Right forelimb (tissue), 1 donor: Measurements from ENCODE around the gene LSM2.
"Not testable (repeated sequence)": the region's sequence is repeated elsewhere in the genome, so short reads cannot be mapped to it uniquely, and the experiment has no call there.

ENCODE experiments used
- DNase-seq: peaks from one replicate; pipeline ENCODE4 v3.0.0-alpha.2; 2018

The LSM2 gene

DNA sequence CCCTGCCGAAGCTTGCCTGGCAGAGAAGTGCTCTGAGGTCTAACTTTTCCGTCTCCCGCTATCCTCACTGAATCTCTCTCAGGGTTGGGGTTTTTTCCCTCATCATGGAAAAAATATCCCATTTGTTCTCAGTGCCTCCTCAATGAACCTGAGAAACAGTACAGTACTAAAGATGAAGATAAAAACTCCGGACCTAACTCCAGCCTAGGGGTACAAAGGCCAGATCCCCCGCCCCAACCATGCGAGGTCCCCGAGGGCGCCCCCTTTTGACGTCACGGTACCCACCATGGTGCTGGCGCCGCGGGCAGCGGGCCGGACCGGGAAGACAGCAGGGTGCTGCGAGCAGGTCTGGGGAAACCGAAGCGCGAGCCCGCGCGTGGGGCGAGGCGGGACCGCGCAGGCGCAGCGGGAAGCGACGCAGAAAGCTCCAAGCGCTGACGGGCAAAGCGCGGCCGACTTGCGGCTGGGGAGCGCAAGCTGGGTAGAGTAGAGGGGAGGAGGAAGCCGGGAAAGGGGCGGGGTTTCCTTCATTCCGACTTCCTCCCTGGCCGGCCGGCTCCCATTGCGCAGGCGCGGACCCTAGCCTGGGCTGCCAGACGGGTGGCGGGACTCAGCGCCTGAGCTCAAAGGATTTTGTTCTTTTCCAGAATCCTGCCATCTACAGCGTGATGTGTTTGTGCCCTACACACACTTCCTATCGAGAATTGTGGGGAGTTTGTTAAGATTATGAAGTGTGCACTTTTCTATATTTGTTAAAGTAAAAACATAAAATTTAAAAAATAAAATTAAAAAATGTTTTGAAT, at the start of gene LSM2:
LSM2 (minus strand) TSS at position 497 of the 803 bp plus-strand sequence; CDS start at position 288, 209 bp downstream.
- peak; percentile 97 for DNase-seq

DNA sequence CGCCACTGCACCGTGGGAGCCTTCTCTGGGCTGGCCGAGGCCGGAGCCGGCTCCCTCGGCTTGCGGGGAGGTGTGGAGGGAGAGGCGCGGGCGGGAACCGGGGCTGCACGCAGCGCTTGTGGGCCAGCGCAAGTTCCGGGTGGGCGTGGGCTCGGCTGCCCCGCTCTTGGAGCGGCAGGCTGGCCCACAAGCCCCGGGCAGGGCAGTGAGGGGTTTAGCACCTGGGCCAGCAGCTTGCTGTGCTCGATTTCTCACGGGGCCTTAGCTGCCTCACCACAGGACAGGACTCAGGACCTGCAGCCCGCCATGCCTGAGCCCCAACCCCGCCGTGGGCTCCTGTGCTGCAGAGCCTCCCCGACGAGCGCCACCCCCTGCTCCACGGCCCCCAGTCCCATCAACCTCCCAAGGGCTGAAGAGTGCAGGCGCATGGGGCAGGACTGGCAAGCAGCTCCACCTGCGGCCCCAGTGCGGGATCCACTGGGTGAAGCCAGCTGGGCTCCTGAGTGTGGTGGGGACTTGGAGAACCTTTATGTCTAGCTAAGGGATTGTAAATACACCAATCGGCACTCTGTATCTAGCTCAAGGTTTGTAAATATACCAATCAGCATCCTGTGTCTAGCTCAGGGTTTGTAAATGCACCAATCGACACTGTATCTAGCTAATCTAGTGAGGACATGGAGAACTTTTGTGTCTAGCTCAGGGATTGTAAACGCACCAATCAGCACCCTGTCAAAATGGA, 45.4 kb upstream of the LSM2 start:
- DNase-seq = not testable (repeated sequence)

DNA sequence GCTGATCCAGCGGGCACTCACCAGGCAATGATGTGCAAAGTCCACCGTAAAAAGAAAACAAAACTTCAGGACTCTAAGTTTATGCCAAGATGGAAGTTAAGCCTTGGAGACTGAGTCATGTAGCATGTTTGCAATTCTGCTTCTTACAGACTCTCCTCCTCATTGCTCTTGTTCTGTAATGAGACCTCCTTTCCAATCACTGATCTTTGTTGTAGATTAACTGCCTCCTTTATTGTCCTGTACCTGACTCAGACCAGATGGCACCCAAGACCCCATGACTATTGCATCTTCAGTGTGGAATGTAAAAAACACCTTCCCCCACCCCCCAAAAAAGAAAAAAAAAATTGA, 44.7 kb upstream of the LSM2 start:
- no peak for DNase-seq

DNA sequence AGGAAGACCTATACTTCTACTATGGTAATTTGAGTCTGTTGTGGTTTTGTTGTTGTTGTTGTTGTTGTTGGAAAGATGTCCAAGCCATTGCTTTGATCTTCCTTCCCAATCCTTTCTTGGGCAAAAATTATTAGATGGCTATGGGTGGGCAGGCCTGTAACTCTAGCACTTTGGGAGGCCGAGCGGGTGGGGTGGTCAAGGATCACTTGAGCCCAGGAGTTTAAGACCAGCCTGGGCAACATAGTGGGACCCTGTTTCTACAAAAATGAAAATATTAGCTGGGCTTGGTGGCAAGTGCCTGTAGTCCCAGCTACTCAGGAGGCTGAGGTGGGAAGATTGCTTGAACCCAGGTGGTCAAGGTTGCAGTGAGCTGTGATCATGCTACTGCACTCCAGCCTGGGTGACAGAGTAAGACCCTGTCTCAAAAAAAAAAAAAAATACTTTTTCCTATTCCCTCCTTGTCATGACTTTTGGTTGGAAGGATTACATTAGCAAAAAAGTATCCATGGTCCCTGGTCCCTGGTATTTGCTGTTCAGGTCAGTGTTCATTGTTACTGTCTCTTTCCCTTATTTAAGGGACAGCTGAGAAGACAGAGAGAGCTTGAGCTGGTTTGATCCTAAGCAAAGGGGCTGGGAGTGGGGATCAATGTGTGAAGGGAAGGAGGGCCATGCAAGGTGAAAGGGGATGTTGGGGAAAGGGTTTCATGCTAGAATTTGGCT, 44.2 kb upstream of the LSM2 start:
- DNase-seq = no peak

DNA sequence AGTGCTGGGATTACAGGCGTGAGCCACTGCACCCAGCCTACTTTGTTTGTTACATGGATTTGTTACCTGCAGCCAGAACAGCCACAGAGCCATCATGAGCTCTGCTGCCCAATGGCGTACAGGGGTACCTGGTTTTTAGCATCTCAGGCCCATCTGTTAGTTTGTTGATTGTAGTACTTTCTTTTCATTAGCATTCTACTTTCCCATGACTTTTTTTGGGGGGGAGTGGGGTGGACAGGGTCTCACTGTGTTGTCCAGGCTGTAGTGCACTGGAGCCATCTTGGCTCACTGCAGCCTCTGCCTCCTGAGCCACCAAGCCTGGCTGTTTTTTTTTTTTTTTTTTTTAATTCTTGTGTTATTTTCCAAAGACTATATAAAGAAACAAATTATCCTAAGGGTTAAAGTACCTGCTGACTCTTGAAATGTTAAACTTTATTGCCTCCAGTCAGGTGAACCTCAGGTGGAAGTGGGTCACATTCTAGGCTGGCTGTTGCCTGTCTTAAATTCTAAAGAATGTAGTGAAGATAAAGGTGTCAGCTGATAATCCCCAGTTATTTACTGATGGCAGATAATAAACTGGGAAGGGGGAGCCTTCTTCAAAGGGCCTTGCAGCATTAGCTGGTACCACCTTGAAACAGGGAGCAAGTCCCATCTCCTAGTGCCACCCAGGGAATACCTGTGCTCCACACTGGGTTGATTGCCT, 40.7 kb upstream of the LSM2 start:
- DNase-seq = no peak

DNA sequence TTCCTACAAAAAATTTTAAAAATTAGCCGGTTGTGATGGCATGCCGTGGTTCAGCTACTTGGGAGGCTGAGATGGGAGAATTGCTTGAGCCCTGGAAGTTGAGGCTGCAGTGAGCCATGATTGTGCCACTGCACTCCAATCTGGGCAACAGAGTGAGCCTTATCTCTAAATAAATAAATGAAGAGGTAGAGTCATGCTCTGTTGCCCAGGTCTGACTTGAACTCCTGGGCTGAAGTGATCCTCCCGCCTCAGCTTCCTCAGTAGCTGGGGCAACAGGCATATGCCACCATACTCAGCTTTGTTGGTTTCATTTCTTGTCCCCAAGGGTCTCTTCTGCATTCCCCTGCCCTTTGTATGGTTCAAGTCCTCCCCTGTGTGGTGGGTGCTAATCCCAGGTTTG, 37.7 kb upstream of the LSM2 start:
- DNase-seq = no peak

DNA sequence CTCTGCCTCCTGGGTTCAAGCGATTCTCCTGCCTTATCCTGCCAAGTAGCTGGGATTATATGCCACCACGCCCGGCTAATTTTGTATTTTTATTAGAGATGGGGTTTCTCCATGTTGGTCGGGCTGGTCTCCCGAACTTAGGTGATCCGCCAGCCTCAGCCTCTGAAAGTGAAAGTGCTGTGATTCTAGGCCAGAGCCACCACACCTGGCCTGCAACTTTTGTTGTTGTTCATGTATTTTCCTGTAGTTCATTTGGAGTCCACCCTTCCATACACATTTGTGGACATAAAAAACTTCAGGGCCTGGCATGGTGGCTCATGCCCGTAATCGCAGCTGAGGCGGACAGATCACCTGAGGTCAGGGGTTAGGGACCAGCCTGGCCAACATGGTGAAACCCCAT, 35.3 kb upstream of the LSM2 start:
- DNase-seq = no peak

DNA sequence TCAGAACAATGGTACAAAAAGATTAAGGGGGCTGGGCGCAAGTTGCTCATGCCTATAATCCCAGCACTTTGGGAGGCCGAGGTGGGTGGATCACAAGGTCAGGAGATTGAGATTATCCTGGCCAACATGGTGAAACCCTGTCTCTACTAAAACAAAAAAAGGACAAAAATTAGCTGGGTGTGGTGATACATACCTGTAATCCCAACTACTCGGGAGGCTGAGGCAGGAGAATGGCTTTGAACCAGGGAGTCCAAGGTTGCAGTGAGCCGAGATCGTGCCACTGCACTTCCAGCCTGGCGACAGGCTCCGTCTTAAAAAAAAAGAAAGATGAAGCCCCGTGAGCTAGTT, 33.0 kb upstream of the LSM2 start:
- not testable (repeated sequence) for DNase-seq

DNA sequence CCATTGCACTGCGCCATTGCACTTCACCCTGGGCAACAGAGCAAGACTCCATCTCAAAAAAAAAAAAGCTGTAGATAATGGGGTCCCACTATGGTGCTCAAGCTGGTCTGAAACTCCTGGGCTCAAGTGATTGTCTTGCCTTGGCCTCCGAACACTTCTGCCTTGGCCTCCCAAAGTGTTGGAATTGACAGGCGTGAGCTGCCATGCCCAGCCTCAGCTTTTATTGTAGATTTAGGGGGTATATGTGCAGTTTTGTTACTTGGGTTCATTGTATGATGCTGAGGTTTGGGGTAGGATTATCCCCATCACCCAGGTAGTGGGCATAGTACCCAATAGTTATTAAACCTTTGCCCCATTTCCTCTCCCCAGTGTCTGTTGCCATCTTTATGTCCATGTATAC, 32.2 kb upstream of the LSM2 start:
- no peak for DNase-seq

DNA sequence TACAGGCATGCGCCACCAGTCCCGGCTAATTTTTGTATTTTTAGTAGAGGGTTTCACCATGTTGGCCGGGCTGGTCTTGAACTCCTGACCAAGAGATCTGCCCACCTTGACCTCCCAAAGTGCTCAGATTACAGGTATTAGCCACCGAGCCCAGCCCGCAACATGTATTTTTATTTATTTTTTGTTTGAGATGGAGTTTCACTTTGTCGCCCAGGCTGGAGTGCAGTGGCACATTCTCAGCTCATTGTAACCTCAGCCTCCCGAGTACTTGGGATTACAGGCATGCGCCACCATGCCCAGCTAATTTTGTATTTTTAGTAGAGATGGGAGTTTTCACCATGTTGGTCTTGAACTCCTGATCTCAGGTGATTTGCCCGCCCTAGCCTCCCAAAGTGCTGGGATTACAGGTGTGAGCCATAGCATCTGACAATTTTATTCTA, 31.4 kb upstream of the LSM2 start:
- DNase-seq = not testable (repeated sequence)

DNA sequence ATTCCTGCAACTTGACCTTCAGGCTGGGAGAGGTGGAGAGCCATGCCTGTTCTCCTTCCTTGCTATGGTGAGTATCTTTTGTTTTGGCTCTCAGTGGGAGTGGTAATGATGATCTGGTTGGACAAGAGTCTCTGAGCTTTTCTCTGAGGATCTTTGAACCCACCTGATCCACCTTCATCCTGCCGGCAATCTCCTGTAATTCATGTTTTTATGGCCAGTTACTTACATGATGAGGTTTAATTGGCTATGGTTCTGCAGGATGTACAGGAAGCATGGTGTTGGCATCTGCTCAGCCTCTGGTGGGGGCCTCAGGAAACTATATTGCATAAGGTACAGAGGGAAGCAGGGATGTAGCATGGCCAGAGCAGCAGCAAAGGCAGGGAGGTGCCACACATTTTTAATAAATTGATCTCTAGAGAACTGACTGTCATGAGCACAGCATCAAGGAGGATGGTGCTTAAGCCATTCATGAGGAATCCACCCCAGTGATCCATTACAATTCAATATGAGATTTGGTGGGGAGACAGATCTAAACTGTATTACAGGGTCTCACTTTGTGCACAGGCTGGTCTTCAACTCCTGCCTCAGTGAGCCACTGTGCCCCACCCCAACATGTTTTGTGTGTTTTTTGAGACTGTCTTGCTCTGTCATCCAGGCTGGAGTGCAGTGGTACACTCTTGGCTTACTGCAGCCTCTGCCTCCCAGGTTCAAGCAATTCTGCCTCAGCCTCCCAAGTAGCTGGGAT, 30.8 kb upstream of the LSM2 start:
- DNase-seq = no peak

DNA sequence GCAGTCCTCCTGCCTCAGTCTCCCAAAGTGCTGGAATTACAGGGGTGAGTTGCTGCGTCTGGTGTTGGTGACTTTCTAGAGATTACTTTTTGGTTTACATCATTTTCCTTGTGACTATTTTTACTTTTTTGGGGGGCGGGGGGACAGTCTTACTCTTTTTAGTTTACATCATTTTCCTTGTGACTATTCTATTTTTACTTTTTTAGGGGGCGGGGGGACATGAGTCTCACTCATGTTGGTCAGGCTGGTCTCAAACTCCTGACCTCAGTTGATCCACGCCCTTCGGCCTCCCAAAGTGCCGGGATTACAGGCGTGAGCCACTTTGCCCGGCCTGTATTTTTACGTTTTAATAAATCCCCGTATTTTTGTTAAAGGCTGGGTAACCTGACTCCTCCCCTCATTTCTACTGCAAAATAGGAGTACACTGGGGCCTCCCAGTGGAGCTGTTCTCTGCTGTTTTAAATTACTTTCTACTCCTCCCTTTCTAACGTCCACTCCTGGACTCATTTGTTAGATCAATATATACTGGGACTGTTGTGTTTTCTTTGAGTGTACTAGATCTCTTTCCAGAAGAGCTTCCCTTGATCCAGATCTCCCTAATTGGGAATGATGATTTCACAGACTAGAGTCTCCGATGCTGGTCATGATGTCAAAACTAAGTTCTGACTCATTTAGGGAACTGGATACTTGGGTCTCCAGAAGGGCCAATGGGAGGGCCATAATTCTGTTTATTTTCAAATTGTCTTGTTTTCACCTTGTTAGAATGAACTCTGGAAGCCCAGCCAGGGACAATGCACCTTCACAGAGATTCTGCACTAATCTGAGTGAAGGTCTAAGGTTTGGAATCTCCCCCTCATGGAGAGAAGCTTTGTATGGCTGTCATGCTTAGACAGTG, 30.0 kb upstream of the LSM2 start:
- no peak for DNase-seq

DNA sequence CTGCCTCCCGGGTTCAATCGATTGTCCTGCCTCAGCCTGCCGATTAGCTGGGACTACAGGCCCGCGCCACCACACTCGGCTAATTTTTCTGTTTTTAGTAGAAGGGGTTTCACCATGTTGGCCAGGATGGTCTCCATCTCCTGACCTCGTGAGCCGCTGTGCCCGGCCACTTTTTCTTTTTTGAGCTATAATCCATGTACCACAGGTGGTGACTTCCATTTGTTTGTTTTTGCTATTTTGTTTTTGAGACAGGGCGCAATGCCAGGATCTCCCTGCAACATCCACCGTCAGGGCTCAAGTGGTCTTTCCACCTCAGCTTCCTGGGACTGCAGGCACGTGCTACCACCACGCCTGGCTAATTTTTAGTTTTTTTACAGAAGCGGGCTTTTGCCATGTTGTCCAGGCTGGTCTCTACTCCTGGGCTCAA, 29.3 kb upstream of the LSM2 start:
- DNase-seq = no peak

DNA sequence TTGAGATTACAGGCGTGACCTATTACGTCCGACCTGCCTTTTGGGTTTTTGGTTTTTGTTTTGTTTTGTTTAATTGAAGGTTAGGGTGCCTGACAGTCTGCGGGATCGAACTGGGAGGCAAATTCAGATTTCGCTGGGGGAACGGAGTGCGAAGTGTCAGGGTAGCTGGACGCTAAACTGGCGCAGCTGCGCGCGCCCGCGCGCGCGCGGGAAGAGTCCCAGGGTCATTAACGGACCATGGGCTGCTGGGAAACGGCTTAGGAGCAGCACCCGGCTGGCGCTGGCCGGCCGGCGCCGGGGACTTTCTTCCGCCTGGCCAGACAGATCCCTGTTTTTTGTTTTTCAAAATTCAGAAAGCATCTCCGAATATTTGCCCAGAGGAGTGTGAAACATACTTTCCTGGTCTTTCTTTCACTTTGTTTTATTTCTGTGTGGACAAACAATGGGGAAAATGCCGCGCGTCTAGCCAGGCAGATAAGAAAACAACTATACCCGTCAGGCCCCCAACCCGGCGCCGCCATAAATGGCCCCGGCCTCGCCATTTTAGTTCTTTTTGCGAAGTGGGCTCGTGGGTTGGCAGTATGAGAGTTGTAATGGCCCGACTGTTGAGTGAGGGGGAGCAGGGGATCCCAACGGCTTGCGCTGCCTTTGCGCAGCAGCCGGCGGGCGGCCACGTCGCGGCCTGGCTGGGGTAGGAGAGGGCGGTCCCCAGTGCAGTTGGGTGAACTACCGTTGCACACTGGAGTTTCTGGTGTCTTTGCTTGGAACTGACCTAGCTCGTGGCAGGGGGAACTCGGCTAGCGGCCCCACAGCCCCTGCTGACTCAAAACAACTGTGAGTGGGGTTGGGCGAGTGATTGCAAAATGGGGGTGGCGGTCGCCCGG, 27.8 kb upstream of the LSM2 start:
- DNase-seq = peak; percentile 93

DNA sequence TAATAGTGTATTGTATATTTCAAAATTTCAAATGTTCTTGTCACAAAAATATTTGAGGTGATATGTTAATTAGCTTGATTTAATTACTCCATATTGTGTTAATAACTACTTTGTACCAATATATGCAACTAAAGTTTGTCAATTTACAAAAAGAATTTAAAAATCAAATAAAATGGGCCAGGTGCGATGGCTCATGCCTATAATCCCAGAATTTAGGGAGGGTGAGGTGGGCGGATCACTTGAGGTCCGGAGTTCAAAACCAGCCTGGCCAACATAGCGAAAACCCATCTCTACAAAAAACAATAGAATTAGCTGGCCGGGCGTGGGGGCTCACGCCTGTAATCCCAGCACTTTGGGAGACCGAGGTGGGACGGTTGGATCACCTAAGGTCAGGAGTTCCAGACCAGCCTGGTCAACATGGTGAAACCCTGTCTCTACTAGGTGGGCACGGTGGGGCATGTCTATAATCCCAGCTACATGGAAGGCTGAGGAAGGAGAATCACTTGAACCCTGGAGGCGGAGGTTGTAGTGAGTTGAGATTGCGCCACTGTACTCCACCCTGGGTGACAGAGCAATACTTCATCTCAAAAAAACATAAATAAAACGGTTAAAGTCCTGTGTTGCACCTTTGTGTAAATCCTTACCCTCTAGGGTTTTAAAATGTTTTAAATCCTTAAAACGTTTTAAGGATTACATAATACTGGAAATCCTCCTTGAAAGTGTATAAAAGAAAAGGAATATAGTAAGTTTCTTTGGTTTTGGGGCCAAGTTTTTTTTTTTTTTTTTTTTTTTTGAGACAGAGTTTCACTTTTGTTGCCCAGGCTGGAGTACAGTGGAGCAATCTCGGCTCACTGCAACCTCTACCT, 24.8 kb upstream of the LSM2 start:
- no peak for DNase-seq

DNA sequence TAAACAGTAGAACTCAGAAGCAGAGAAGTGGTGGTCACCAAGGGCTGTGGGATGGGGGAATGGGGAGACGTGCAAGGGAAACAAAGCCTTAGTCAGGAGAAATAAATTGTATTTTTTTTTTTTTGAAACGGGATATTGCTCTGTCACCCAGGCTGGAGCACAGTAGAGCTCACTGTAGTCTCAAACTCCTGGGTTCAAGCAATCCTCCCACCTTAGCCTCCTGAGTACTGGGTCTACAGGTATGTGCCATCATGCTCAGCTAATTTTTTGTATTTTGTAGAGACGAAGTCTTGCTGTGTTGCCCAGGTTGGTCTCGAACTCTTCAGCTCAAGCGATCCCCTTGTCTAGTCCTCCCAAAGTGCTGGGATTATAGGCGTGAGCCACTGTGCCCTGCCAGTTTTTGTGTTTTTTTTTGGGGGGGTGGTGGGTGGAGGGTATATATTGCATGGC, 24.1 kb upstream of the LSM2 start:
- no peak for DNase-seq

DNA sequence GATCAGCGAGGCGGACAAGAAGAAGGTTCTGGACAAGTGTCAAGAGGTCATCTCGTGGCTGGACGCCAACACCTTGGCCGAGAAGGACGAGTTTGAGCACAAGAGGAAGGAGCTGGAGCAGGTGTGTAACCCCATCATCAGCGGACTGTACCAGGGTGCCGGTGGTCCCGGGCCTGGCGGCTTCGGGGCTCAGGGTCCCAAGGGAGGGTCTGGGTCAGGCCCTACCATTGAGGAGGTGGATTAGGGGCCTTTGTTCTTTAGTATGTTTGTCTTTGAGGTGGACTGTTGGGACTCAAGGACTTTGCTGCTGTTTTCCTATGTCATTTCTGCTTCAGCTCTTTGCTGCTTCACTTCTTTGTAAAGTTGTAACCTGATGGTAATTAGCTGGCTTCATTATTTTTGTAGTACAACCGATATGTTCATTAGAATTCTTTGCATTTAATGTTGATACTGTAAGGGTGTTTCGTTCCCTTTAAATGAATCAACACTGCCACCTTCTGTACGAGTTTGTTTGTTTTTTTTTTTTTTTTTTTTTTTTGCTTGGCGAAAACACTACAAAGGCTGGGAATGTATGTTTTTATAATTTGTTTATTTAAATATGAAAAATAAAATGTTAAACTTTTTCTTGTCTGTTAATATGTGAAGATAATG, 23.0 kb upstream of the LSM2 start:
- DNase-seq = no peak

DNA sequence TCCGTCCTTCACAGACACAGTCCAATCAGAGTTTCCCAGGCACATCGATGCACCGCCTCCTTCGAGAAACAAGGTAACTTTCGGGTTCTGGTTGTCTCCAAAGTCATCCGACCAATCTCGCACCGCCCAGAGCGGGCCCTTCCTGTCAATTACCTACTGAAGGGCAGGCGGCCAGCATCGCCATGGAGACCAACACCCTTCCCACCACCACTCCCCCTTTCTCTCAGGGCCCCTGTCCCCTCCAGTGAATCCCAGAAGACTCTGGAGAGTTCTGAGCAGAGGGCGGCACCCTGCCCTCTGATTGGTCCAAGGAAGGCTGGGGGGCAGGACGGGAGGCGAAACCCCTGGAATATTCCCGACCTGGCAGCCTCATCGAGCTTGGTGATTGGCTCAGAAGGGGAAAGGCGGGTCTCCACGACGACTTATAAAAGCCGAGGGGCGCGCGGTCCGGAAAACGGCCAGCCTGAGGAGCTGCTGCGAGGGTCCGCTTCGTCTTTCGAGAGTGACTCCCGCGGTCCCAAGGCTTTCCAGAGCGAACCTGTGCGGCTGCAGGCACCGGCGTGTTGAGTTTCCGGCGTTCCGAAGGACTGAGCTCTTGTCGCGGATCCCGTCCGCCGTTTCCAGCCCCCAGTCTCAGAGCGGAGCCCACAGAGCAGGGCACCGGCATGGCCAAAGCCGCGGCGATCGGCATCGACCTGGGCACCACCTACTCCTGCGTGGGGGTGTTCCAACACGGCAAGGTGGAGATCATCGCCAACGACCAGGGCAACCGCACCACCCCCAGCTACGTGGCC, 20.7 kb upstream of the LSM2 start, which contains the start of gene HSPA1B:
HSPA1B (plus strand) TSS at position 453 of the 794 bp plus-strand sequence; CDS start at position 666, 213 bp downstream.
- peak; percentile 99 for DNase-seq
